ENCODE data around the gene DEF6.
A peak's percentile ranks its signal among the peaks of the same experiment; 100 is the strongest.

The DEF6 gene

GRCh38 chr6:35265523-35265922 is 32.1 kb upstream of the DEF6 start:
- no peak overlapping the region for H3K4me3 Mint-ChIP-seq
- H3K4me1 Mint-ChIP-seq (ENCODE audit: low read depth) = peaks cover 56% of the 10 kb centered on the region
- no peak for DNase-seq
- H3K27me3 Mint-ChIP-seq = no peaks in the 10 kb centered on the region
- H3K9me3 Mint-ChIP-seq = no peaks in the 10 kb centered on the region
- peaks cover 23% of the 10 kb centered on the region for H3K36me3 Mint-ChIP-seq (ENCODE audit: low read depth)
- no peak overlapping the region for H3K27ac Mint-ChIP-seq

GRCh38 chr6:35267446-35267845 is 30.2 kb upstream of the DEF6 start:
- DNase-seq = no peak
- peaks cover 44% of the 10 kb centered on the region for H3K4me1 Mint-ChIP-seq (ENCODE audit: low read depth)
- H3K27ac Mint-ChIP-seq = no peak overlapping the region
- peaks cover 33% of the 10 kb centered on the region for H3K36me3 Mint-ChIP-seq (ENCODE audit: low read depth)
- H3K9me3 Mint-ChIP-seq = no peaks in the 10 kb centered on the region
- H3K27me3 Mint-ChIP-seq = no peaks in the 10 kb centered on the region
- H3K4me3 Mint-ChIP-seq = no peak overlapping the region

GRCh38 chr6:35267897-35268296 is 29.7 kb upstream of the DEF6 start:
- Mint-ChIP-seq H3K4me3 (no peak overlapping the region), H3K27ac (no peak overlapping the region), H3K36me3 (ENCODE audit: low read depth) (peaks cover 33% of the 10 kb centered on the region), H3K27me3 (no peaks in the 10 kb centered on the region), H3K4me1 (ENCODE audit: low read depth) (peaks cover 39% of the 10 kb centered on the region), H3K9me3 (no peaks in the 10 kb centered on the region)
- DNase-seq = no peak

GRCh38 chr6:35272005-35272404 is 25.6 kb upstream of the DEF6 start:
- no peak for DNase-seq
- no peaks in the 10 kb centered on the region for H3K9me3 Mint-ChIP-seq
- peaks cover 30% of the 10 kb centered on the region for H3K4me1 Mint-ChIP-seq (ENCODE audit: low read depth)
- no peak overlapping the region for H3K4me3 Mint-ChIP-seq
- H3K27me3 Mint-ChIP-seq = no peaks in the 10 kb centered on the region
- peaks cover 32% of the 10 kb centered on the region for H3K36me3 Mint-ChIP-seq (ENCODE audit: low read depth)
- H3K27ac Mint-ChIP-seq = no peak overlapping the region

- H3K27ac Mint-ChIP-seq = no peak overlapping the region
- DNase-seq = no peak
- peaks cover 22% of the 10 kb centered on the region for H3K4me1 Mint-ChIP-seq (ENCODE audit: low read depth)
Observed at GRCh38 chr6:35273822-35274559, 23.6 kb upstream of the DEF6 start.

DNA sequence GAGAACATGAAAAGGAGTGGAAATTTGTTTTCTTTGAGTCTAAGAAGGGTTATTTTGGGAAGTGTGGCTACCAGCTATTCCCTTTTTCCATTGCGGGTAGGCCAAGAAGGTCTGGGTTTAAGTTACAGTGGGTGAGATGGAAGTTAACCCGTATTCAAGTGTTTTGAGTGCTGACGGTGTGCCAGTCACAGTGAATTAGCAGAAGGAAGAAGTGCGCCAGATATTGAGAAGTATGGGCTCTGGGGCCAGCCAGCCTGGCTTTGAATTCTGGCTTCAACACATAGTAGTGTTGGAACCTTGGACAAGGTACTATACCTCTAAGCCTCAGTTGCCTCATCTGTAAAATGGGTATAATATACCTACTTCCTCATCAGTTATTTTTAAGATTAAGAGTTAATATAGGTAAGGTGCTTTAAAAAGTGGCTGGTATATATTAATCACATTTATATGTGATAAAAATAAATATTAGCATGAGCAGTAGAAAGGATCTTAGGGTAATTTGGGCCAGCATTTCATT is 21.8 kb upstream of the DEF6 start:
- H3K4me1 Mint-ChIP-seq (ENCODE audit: low read depth) = peaks cover 22% of the 10 kb centered on the region
- no peak overlapping the region for H3K27ac Mint-ChIP-seq
- H3K27me3 Mint-ChIP-seq = no peaks in the 10 kb centered on the region
- DNase-seq = no peak
- H3K36me3 Mint-ChIP-seq (ENCODE audit: low read depth) = peaks cover 17% of the 10 kb centered on the region
- no peaks in the 10 kb centered on the region for H3K9me3 Mint-ChIP-seq
- H3K4me3 Mint-ChIP-seq = no peak overlapping the region

More at GRCh38 chr6:35273822-35274559, 23.6 kb upstream of the DEF6 start:
- Mint-ChIP-seq H3K36me3 (ENCODE audit: low read depth) (peaks cover 24% of the 10 kb centered on the region), H3K4me3 (no peak overlapping the region), H3K27me3 (no peaks in the 10 kb centered on the region), H3K9me3 (no peaks in the 10 kb centered on the region)

GRCh38 chr6:35278708-35279107 is 18.9 kb upstream of the DEF6 start:
- Mint-ChIP-seq H3K27ac (no peak overlapping the region), H3K9me3 (no peaks in the 10 kb centered on the region), H3K36me3 (ENCODE audit: low read depth) (peaks cover 35% of the 10 kb centered on the region), H3K4me3 (no peak overlapping the region), H3K27me3 (no peaks in the 10 kb centered on the region), H3K4me1 (ENCODE audit: low read depth) (peaks cover 18% of the 10 kb centered on the region)
- no peak for DNase-seq

- peaks cover 47% of the 10 kb centered on the region for H3K36me3 Mint-ChIP-seq (ENCODE audit: low read depth)
- peaks cover 4% of the 10 kb centered on the region for H3K4me1 Mint-ChIP-seq (ENCODE audit: low read depth)
- no peak for DNase-seq
- peak overlapping the region; percentile 16 for H3K27ac Mint-ChIP-seq
- no peak overlapping the region for H3K4me3 Mint-ChIP-seq
- H3K9me3 Mint-ChIP-seq = no peaks in the 10 kb centered on the region
- H3K27me3 Mint-ChIP-seq = no peaks in the 10 kb centered on the region
Observed at GRCh38 chr6:35280903-35281302, 16.7 kb upstream of the DEF6 start.

- Mint-ChIP-seq H3K36me3 (ENCODE audit: low read depth) (peaks cover 62% of the 10 kb centered on the region), H3K27me3 (no peaks in the 10 kb centered on the region), H3K27ac (no peak overlapping the region), H3K4me3 (no peak overlapping the region), H3K9me3 (no peaks in the 10 kb centered on the region), H3K4me1 (ENCODE audit: low read depth) (peaks cover 2% of the 10 kb centered on the region)
- DNase-seq = no peak
Observed at GRCh38 chr6:35282472-35282871, 15.1 kb upstream of the DEF6 start.

DNA sequence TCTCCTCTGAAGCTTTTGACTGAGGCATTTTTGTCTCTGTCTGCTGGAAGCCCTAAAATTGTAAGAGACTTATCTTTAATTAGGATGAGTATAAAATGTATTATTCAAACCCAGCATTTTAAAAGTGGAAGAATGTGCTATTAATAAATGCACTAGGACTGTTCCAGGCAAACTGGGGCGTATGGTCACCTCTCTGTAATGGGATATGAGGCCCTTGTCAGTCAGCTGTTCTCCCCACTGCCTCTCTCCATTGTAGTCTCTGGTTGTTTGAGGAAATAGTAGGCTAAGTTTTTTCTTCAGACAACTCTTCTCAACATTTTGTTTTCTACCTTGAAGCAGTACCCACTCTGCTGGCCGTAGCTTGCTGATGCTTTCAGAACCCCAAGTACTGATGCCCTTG is 14.3 kb upstream of the DEF6 start:
- H3K4me1 Mint-ChIP-seq (ENCODE audit: low read depth) = peaks cover under 1% of the 10 kb centered on the region
- H3K27ac Mint-ChIP-seq = peak overlapping the region; percentile 50
- DNase-seq = no peak
- no peaks in the 10 kb centered on the region for H3K9me3 Mint-ChIP-seq
- H3K4me3 Mint-ChIP-seq = no peak overlapping the region
- no peaks in the 10 kb centered on the region for H3K27me3 Mint-ChIP-seq
- peaks cover 70% of the 10 kb centered on the region for H3K36me3 Mint-ChIP-seq (ENCODE audit: low read depth)

DNA sequence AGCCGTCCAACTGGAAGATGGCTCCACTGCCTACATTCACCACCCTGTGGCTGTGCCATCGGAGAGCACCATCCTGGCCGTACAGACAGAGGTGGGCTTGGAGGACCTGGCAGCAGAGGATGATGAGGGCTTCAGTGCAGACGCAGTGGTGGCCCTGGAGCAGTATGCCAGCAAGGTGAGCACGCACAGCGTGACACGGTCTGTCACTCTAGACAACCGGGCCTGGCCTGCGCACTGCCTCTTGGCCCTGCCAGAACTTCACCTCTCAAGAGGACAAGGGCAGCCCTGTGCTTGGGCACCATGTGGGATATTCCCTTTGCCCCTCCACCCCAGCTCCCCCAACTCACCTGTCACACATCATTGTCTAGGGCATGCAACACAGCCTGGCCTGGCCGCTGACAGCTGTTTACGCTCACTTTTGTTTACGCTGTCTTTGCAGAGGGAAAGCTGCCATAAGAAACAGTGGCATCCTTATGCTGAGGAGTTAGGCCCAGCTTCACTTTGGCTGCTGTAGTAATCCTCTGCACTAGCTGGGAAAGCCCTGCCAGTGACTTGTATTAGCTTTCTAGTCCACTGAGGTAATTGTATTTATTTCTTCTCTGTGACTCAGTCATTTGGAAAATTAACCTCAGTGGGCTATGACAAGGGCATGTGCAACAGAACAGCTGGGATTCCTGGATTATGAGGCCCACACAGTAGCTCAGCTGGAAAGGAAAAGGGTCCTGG is 9.8 kb upstream of the DEF6 start:
- H3K36me3 Mint-ChIP-seq (ENCODE audit: low read depth) = peaks cover 91% of the 10 kb centered on the region

DNA sequence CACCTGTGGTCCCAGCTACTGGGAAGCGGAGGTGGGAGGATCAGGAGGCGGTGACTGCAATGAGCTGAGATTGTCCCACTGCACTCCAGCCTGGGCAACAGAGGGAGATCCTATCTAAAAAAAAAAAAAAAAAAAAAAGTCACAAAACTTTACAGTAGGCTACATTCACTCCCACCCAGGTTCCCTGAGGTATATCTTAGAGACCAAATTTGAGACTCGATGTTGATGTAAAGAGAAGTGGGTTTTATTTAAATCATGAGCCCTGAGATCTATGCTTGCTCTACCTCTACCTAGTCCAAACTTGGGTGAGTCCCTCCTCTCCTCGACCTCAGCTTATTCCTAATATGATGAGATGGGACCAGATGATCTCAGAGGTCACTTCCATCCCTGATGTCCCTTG is 8.8 kb upstream of the DEF6 start:
- Mint-ChIP-seq H3K36me3 (ENCODE audit: low read depth) (peaks cover 89% of the 10 kb centered on the region), H3K4me1 (ENCODE audit: low read depth) (no peaks in the 10 kb centered on the region), H3K27ac (peak overlapping the region; percentile 35), H3K9me3 (no peaks in the 10 kb centered on the region), H3K4me3 (no peak overlapping the region), H3K27me3 (no peaks in the 10 kb centered on the region)
- no peak for DNase-seq

More for the DNA sequence above, 9.8 kb upstream of the DEF6 start:
- Mint-ChIP-seq H3K27ac (no peak overlapping the region), H3K4me3 (no peak overlapping the region), H3K9me3 (no peaks in the 10 kb centered on the region), H3K4me1 (ENCODE audit: low read depth) (no peaks in the 10 kb centered on the region), H3K27me3 (no peaks in the 10 kb centered on the region)
- DNase-seq = no peak

DNA sequence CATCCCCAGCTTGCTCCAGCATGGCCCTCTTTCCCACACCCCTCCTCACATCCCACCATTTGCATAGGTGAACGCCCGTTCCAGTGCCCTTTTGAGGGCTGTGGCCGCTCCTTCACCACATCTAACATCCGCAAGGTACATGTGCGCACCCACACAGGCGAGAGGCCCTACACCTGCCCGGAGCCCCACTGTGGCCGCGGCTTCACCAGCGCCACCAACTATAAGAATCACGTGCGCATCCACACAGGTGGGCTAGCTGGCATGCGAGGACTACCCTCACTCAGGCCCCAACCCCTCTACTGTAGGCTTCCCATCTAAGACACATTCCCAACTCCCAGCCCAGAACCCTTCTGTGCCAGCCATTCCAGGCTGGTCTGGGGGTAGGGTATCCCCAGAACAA is 6.1 kb upstream of the DEF6 start:
- H3K4me1 Mint-ChIP-seq (ENCODE audit: low read depth) = no peaks in the 10 kb centered on the region
- DNase-seq = no peak
- H3K4me3 Mint-ChIP-seq = no peak overlapping the region
- no peaks in the 10 kb centered on the region for H3K9me3 Mint-ChIP-seq
- no peaks in the 10 kb centered on the region for H3K27me3 Mint-ChIP-seq
- H3K27ac Mint-ChIP-seq = no peak overlapping the region
- peaks cover 93% of the 10 kb centered on the region for H3K36me3 Mint-ChIP-seq (ENCODE audit: low read depth)

- no peak for DNase-seq
- peaks cover 6% of the 10 kb centered on the region for H3K4me1 Mint-ChIP-seq (ENCODE audit: low read depth)
- H3K27ac Mint-ChIP-seq = no peak overlapping the region
- no peaks in the 10 kb centered on the region for H3K27me3 Mint-ChIP-seq
- peaks cover 86% of the 10 kb centered on the region for H3K36me3 Mint-ChIP-seq (ENCODE audit: low read depth)
- no peak overlapping the region for H3K4me3 Mint-ChIP-seq
- no peaks in the 10 kb centered on the region for H3K9me3 Mint-ChIP-seq
Observed at GRCh38 chr6:35292494-35292893, 5.1 kb upstream of the DEF6 start.

DNA sequence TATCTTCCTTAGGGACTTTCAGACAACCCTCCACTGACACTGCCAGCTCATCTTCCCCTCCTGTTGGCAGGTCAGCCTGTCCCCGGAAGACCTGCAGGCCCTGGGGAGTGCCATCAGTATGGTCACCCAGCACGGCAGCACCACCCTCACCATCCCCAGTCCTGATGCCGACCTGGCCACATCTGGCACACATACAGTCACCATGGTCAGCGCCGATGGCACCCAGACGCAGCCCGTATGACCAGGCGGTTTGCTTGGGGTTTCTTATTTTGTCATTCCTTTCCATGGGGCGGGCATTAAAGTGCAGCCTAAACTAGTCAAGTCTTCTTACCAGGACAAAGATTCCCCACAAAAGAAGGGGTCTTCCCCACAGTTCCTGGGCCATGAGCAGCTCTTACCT is 3.9 kb upstream of the DEF6 start:
- Mint-ChIP-seq H3K4me1 (ENCODE audit: low read depth) (peaks cover 8% of the 10 kb centered on the region), H3K36me3 (ENCODE audit: low read depth) (peaks cover 81% of the 10 kb centered on the region), H3K27ac (no peak overlapping the region), H3K4me3 (no peak overlapping the region), H3K27me3 (no peaks in the 10 kb centered on the region), H3K9me3 (no peaks in the 10 kb centered on the region)
- no peak for DNase-seq

All from activated T-cell treated with anti-CD3 and anti-CD28 coated beads, Interleukin-2, amount 50 U/mL, for 24 hours (primary cell).